Measurements from ENCODE around the gene TPSB2.
"Not testable (repeated sequence)": the region's sequence is repeated elsewhere in the genome, so short reads cannot be mapped to it uniquely, and the experiment has no call there.

GRCh38 chr16:1255276-1256122, 25.5 kb upstream of the TPSB2 start, which contains the start of gene TPSD1:
- TF ChIP-seq PTBP1 (IDR thresholded peaks at IDR 0.05; ENCODE audit: low read depth, low read length); ZNF76 (CRISPR knock-in tag; IDR thresholded peaks at IDR 0.05; ENCODE audit: borderline replicate concordance); ZBTB40 (IDR thresholded peaks at IDR 0.05); ZBTB40 (CRISPR knock-in tag; IDR thresholded peaks at IDR 0.05); CHD7 (IDR thresholded peaks at IDR 0.05; ENCODE audit: low read depth, low read length); ARID2 (IDR thresholded peaks at IDR 0.05); EZH2 (IDR thresholded peaks at IDR 0.05; ENCODE audit: borderline replicate concordance, low read depth, low read length); ATF4 (CRISPR knock-in tag; IDR thresholded peaks at IDR 0.05); TEAD4 (IDR thresholded peaks at IDR 0.05; ENCODE audit: low read length); TEAD4 (CRISPR knock-in tag; IDR thresholded peaks at IDR 0.05; ENCODE audit: borderline replicate concordance); PTRF (tag; IDR thresholded peaks at IDR 0.05): not testable (repeated sequence)

Measured in K562 (cell line).